HEK293 (cell line): ENCODE results near the gene PTPRN2.

Experiments used
- ZNF658 ChIP-seq: fragments of 450-650 bp; formaldehyde crosslinking; IDR thresholded peaks from 2 replicates; pipeline ENCODE4; 2016; ENCODE audit warnings: missing biosample characterization, missing genetic modification characterization
- ZNF792 ChIP-seq: fragments of 450-650 bp; formaldehyde crosslinking; IDR thresholded peaks from 2 replicates; pipeline ENCODE4 v1.5.1; 2016; ENCODE audit warnings: missing biosample characterization, missing genetic modification characterization
- TF ChIP-seq, protein P1 (sequence below): fragments of 450-650 bp; formaldehyde crosslinking; IDR thresholded peaks from 2 replicates; pipeline ENCODE4 v1.5.1; 2016; ENCODE audit warnings: missing biosample characterization, missing genetic modification characterization

GRCh38 chr7:157857578-157858075 is 730.0 kb downstream of the PTPRN2 start:
- no peak for TF ChIP-seq ZNF792 (tag by site-specific recombination)
- no peak for TF ChIP-seq ZNF658 (tag by site-specific recombination)
- TF ChIP-seq, protein P1, sequence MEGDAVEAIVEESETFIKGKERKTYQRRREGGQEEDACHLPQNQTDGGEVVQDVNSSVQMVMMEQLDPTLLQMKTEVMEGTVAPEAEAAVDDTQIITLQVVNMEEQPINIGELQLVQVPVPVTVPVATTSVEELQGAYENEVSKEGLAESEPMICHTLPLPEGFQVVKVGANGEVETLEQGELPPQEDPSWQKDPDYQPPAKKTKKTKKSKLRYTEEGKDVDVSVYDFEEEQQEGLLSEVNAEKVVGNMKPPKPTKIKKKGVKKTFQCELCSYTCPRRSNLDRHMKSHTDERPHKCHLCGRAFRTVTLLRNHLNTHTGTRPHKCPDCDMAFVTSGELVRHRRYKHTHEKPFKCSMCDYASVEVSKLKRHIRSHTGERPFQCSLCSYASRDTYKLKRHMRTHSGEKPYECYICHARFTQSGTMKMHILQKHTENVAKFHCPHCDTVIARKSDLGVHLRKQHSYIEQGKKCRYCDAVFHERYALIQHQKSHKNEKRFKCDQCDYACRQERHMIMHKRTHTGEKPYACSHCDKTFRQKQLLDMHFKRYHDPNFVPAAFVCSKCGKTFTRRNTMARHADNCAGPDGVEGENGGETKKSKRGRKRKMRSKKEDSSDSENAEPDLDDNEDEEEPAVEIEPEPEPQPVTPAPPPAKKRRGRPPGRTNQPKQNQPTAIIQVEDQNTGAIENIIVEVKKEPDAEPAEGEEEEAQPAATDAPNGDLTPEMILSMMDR, result no peak
